ENCODE measurements around the gene CCDC85C. TPM values are rescaled to one million over a fixed set of nuclear protein-coding genes. Genes with fewer than 3 reads are reported as not detected.

Gene CCDC85C
- total RNA-seq, 1 experiment from 2014 or later, result 35.8 TPM

- no peak overlapping the region for H3K27ac Mint-ChIP-seq
- DNase-seq (ENCODE audit: low spot score) (no peak), ATAC-seq (no peak)
- H3K36me3 Mint-ChIP-seq, result peaks cover 24% of the 10 kb centered on the region
- H3K9me3 Mint-ChIP-seq, result no peaks in the 10 kb centered on the region
- no peaks in the 10 kb centered on the region for H3K4me1 Mint-ChIP-seq
- H3K4me3 Mint-ChIP-seq, result no peak overlapping the region
- ChIA-PET CTCF (interaction anchor here (0.6 to 1.3 kb wide), 3 partner anchors 70 to 285 kb away, joined by 3 to 6 read pairs (median 3); no protein-coding TSS in a partner anchor), POLR2A (no interaction called here)
- TF ChIP-seq ZNF263 (CRISPR knock-in tag; IDR thresholded peaks at IDR 0.05; ENCODE audit: low read depth) (no peak), TCF7 (CRISPR knock-in tag; IDR thresholded peaks at IDR 0.05; ENCODE audit: low read depth) (no peak), ZNF532 (CRISPR knock-in tag; IDR thresholded peaks at IDR 0.05; ENCODE audit: borderline replicate concordance) (no peak), NFATC4 (CRISPR knock-in tag; IDR thresholded peaks at IDR 0.05) (no peak), KAT7 (CRISPR knock-in tag; IDR thresholded peaks at IDR 0.05; ENCODE audit: borderline replicate concordance) (no peak), ERG (CRISPR knock-in tag; IDR thresholded peaks at IDR 0.05) (no peak), NFE2L1 (CRISPR knock-in tag; IDR thresholded peaks at IDR 0.05) (no peak), ZNF416 (CRISPR knock-in tag; IDR thresholded peaks at IDR 0.05) (no peak), SMAD4 (CRISPR knock-in tag; IDR thresholded peaks at IDR 0.05) (no peak), RELA (CRISPR knock-in tag; IDR thresholded peaks at IDR 0.05; ENCODE audit: borderline replicate concordance) (no peak), SMAD3 (CRISPR knock-in tag; IDR thresholded peaks at IDR 0.05; ENCODE audit: borderline replicate concordance) (no peak), MAX (CRISPR knock-in tag; IDR thresholded peaks at IDR 0.05) (no peak)
- TF ChIP-seq, protein P1, sequence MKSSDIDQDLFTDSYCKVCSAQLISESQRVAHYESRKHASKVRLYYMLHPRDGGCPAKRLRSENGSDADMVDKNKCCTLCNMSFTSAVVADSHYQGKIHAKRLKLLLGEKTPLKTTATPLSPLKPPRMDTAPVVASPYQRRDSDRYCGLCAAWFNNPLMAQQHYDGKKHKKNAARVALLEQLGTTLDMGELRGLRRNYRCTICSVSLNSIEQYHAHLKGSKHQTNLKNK (CRISPR knock-in tag; IDR thresholded peaks at IDR 0.05), result no peak
- H3K27me3 Mint-ChIP-seq (ENCODE audit: low read depth), result no peaks in the 10 kb centered on the region
These were observed 152.8 kb downstream of the CCDC85C start for GRCh38 chr14:99451234-99451633.

DNA sequence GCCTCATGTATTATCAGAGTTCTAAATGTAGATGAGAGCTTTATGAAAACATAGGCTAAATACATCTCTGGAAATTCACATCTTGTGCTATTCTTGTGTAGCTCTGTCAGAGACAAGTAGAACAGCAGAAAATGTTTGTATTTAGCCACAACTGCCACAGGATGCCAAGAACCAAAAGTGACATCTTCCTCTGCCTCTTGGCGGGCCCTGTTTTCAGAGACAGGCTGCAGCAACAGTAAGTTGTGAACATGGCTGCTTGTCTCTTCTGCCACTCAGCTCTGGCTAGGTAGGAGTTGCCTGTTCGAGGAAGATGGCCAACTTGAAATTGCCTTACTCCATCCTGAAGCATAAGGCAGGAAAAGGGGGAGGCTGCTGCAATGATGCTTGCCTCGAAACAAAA lies 153.7 kb downstream of the CCDC85C start:
- Mint-ChIP-seq H3K9me3 (no peaks in the 10 kb centered on the region), H3K4me1 (no peaks in the 10 kb centered on the region), H3K27me3 (ENCODE audit: low read depth) (no peaks in the 10 kb centered on the region), H3K27ac (no peak overlapping the region), H3K36me3 (peaks cover 24% of the 10 kb centered on the region), H3K4me3 (no peak overlapping the region)
- no peak for ATAC-seq
- POLR2A ChIA-PET, result no interaction called here
- CTCF ChIA-PET, result interaction anchor here (1.2 to 1.3 kb wide), 2 partner anchors 57 to 130 kb away, joined by 3 to 5 read pairs; no protein-coding TSS in a partner anchor
- DNase-seq (ENCODE audit: low spot score), result no peak
- TF ChIP-seq NFATC4 (CRISPR knock-in tag; IDR thresholded peaks at IDR 0.05) (no peak), IRF2 (CRISPR knock-in tag; IDR thresholded peaks at IDR 0.05; ENCODE audit: borderline replicate concordance, low read depth) (no peak), RELA (CRISPR knock-in tag; IDR thresholded peaks at IDR 0.05; ENCODE audit: borderline replicate concordance) (no peak), KAT7 (CRISPR knock-in tag; IDR thresholded peaks at IDR 0.05; ENCODE audit: borderline replicate concordance) (no peak), IRF1 (CRISPR knock-in tag; IDR thresholded peaks at IDR 0.05) (no peak), TP53 (CRISPR knock-in tag; IDR thresholded peaks at IDR 0.05) (no peak), ZNF512 (CRISPR knock-in tag; IDR thresholded peaks at IDR 0.05; ENCODE audit: borderline replicate concordance) (no peak), MXD4 (CRISPR knock-in tag; IDR thresholded peaks at IDR 0.05; ENCODE audit: borderline replicate concordance) (no peak)
- TF ChIP-seq, protein P2, sequence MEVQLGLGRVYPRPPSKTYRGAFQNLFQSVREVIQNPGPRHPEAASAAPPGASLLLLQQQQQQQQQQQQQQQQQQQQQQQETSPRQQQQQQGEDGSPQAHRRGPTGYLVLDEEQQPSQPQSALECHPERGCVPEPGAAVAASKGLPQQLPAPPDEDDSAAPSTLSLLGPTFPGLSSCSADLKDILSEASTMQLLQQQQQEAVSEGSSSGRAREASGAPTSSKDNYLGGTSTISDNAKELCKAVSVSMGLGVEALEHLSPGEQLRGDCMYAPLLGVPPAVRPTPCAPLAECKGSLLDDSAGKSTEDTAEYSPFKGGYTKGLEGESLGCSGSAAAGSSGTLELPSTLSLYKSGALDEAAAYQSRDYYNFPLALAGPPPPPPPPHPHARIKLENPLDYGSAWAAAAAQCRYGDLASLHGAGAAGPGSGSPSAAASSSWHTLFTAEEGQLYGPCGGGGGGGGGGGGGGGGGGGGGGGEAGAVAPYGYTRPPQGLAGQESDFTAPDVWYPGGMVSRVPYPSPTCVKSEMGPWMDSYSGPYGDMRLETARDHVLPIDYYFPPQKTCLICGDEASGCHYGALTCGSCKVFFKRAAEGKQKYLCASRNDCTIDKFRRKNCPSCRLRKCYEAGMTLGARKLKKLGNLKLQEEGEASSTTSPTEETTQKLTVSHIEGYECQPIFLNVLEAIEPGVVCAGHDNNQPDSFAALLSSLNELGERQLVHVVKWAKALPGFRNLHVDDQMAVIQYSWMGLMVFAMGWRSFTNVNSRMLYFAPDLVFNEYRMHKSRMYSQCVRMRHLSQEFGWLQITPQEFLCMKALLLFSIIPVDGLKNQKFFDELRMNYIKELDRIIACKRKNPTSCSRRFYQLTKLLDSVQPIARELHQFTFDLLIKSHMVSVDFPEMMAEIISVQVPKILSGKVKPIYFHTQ (CRISPR knock-in tag; IDR thresholded peaks at IDR 0.05), result no peak
- TF ChIP-seq, protein P3, sequence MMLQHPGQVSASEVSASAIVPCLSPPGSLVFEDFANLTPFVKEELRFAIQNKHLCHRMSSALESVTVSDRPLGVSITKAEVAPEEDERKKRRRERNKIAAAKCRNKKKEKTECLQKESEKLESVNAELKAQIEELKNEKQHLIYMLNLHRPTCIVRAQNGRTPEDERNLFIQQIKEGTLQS (CRISPR knock-in tag; conservative IDR thresholded peaks at IDR 0.05), result no peak
- TF ChIP-seq, protein P4, sequence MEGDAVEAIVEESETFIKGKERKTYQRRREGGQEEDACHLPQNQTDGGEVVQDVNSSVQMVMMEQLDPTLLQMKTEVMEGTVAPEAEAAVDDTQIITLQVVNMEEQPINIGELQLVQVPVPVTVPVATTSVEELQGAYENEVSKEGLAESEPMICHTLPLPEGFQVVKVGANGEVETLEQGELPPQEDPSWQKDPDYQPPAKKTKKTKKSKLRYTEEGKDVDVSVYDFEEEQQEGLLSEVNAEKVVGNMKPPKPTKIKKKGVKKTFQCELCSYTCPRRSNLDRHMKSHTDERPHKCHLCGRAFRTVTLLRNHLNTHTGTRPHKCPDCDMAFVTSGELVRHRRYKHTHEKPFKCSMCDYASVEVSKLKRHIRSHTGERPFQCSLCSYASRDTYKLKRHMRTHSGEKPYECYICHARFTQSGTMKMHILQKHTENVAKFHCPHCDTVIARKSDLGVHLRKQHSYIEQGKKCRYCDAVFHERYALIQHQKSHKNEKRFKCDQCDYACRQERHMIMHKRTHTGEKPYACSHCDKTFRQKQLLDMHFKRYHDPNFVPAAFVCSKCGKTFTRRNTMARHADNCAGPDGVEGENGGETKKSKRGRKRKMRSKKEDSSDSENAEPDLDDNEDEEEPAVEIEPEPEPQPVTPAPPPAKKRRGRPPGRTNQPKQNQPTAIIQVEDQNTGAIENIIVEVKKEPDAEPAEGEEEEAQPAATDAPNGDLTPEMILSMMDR (IDR thresholded peaks at IDR 0.05), result no peak
